COLO829 (cell line): ENCODE data around the gene ATP8A2.

Experiments
- DNase-seq: peaks from one replicate; pipeline ENCODE4 v3.0.0; 2012; ENCODE audit warnings: low spot score

Gene ATP8A2

GRCh38 chr13:25967144-25967543 is 595.4 kb downstream of the ATP8A2 start:
- no peak for DNase-seq

- DNase-seq: no peak
Measured at GRCh38 chr13:25971047-25971446, 599.3 kb downstream of the ATP8A2 start.

GRCh38 chr13:25971459-25972145 is 599.8 kb downstream of the ATP8A2 start:
- no peak for DNase-seq

GRCh38 chr13:25973085-25973484 is 601.3 kb downstream of the ATP8A2 start:
- no peak for DNase-seq

- DNase-seq: no peak
Measured at GRCh38 chr13:25973576-25973975, 601.8 kb downstream of the ATP8A2 start.

GRCh38 chr13:25977216-25977615 is 605.4 kb downstream of the ATP8A2 start:
- no peak for DNase-seq

GRCh38 chr13:25977671-25978070 is 605.9 kb downstream of the ATP8A2 start:
- DNase-seq: no peak

GRCh38 chr13:25978961-25979360 is 607.2 kb downstream of the ATP8A2 start:
- no peak for DNase-seq

GRCh38 chr13:25979371-25979770 is 607.6 kb downstream of the ATP8A2 start:
- DNase-seq: no peak

GRCh38 chr13:25980255-25980654 is 608.5 kb downstream of the ATP8A2 start:
- DNase-seq: no peak

- DNase-seq: no peak
Measured at GRCh38 chr13:25981060-25981459, 609.3 kb downstream of the ATP8A2 start.

GRCh38 chr13:25982907-25983306 is 611.1 kb downstream of the ATP8A2 start:
- DNase-seq: no peak

GRCh38 chr13:25987987-25988386 is 616.2 kb downstream of the ATP8A2 start:
- no peak for DNase-seq

GRCh38 chr13:25988661-25989060 is 616.9 kb downstream of the ATP8A2 start:
- no peak for DNase-seq

- DNase-seq: no peak
Measured at GRCh38 chr13:25990801-25991200, 619.0 kb downstream of the ATP8A2 start.

GRCh38 chr13:25992076-25992475 is 620.3 kb downstream of the ATP8A2 start:
- DNase-seq: no peak

GRCh38 chr13:26007261-26008125 is 635.7 kb downstream of the ATP8A2 start:
- DNase-seq: no peak

- no peak for DNase-seq
Measured at GRCh38 chr13:26010487-26011207, 638.9 kb downstream of the ATP8A2 start.

GRCh38 chr13:26011208-26011573 is 639.4 kb downstream of the ATP8A2 start:
- no peak for DNase-seq

- no peak for DNase-seq
Measured at GRCh38 chr13:26011996-26012821, 640.4 kb downstream of the ATP8A2 start.

- no peak for DNase-seq
Measured at GRCh38 chr13:26012995-26013394, 641.2 kb downstream of the ATP8A2 start.
